Liver (tissue), 2 donors: ENCODE data around the gene LCN10.

ENCODE experiments used
- CTCF ChIP-seq: fragments of 150-350 bp; IDR thresholded peaks from 2 replicates; pipeline ENCODE4 v1.5.1; 2017; ENCODE audit warnings: improper control_type of control experiment, low read depth, low read length; ENCODE audit not compliant: missing input control
- MAX ChIP-seq: IDR thresholded peaks from 2 replicates; pipeline ENCODE4 v1.6.1; 2016; ENCODE audit warnings: antibody characterized with exemption
- YY1 ChIP-seq: IDR thresholded peaks from 2 replicates; pipeline ENCODE4 v1.6.1; 2016; ENCODE audit warnings: antibody characterized with exemption, mild to moderate bottlenecking
- donor health status: healthy.

GRCh38 chr9:136753371-136754058 is 10.8 kb upstream of the LCN10 start:
- no peak for TF ChIP-seq CTCF
- TF ChIP-seq MAX: no peak
- no peak for TF ChIP-seq YY1
